CMK (cell line): Measurements from ENCODE around the gene RAMP2.
A peak's percentile ranks its signal among the peaks of the same experiment; 100 is the strongest.
"Not testable (repeated sequence)": the region's sequence is repeated elsewhere in the genome, so short reads cannot be mapped to it uniquely, and the experiment has no call there.

Experiments
- DNase-seq: peaks from one replicate; pipeline ENCODE4 v3.0.0-alpha.2; 2010; ENCODE audit warnings: low read depth

RAMP2 gene

GRCh38 chr17:42760652-42761581 lies at the start of gene RAMP2:
Gene RAMP2, plus strand, starts transcription at chr17:42761227. Its CDS starts 35 bp downstream, at chr17:42761262.
- no peak for DNase-seq

- peak; percentile 31 for DNase-seq
These were observed 39.9 kb upstream of the RAMP2 start for GRCh38 chr17:42720996-42721583.

- DNase-seq: no peak
These were observed 37.4 kb upstream of the RAMP2 start for GRCh38 chr17:42723636-42724035.

- no peak for DNase-seq
These were observed 35.9 kb upstream of the RAMP2 start for GRCh38 chr17:42725143-42725542.

- DNase-seq: no peak
These were observed 20.3 kb upstream of the RAMP2 start for GRCh38 chr17:42740699-42741098.

GRCh38 chr17:42742916-42743315 lies 18.1 kb upstream of the RAMP2 start:
- DNase-seq: not testable (repeated sequence)

- DNase-seq: no peak
These were observed 17.3 kb upstream of the RAMP2 start for GRCh38 chr17:42743595-42744282.

GRCh38 chr17:42744283-42744805 lies 16.7 kb upstream of the RAMP2 start:
- DNase-seq: no peak

- peak; percentile 81 for DNase-seq
These were observed 16.0 kb upstream of the RAMP2 start, which contains the start of gene EZH1 for GRCh38 chr17:42744806-42745617. Gene EZH1, minus strand, starts transcription at chr17:42745040. Its CDS starts 16,099 bp downstream, at chr17:42728941.

GRCh38 chr17:42748202-42748907 lies 12.7 kb upstream of the RAMP2 start:
- DNase-seq: no peak

GRCh38 chr17:42748908-42749798 lies 11.9 kb upstream of the RAMP2 start:
- no peak for DNase-seq

- peak; percentile 81 for DNase-seq
These were observed 10.2 kb upstream of the RAMP2 start for GRCh38 chr17:42750739-42751344.

- DNase-seq: no peak
These were observed 9.4 kb upstream of the RAMP2 start for GRCh38 chr17:42751628-42752027.

GRCh38 chr17:42754782-42755181 lies 6.2 kb upstream of the RAMP2 start:
- DNase-seq: no peak

GRCh38 chr17:42759982-42760651 lies 910 bp upstream of the RAMP2 start:
- no peak for DNase-seq

- no peak for DNase-seq
These were observed 611 bp downstream of the RAMP2 start for GRCh38 chr17:42761638-42762037.

GRCh38 chr17:42766124-42766523 lies 5.1 kb downstream of the RAMP2 start:
- no peak for DNase-seq

- no peak for DNase-seq
These were observed 6.5 kb downstream of the RAMP2 start for GRCh38 chr17:42767512-42767911.

- not testable (repeated sequence) for DNase-seq
These were observed 7.0 kb downstream of the RAMP2 start for GRCh38 chr17:42768006-42768405.
